ENCODE measurements around the gene ZDHHC14. TPM values are rescaled to one million over a fixed set of nuclear protein-coding genes. Genes with fewer than 3 reads are reported as not detected.

The ZDHHC14 gene
- total RNA-seq, 4 donors from 2014 or later: 6.5 to 10.4 (median 8.0) TPM

DNA sequence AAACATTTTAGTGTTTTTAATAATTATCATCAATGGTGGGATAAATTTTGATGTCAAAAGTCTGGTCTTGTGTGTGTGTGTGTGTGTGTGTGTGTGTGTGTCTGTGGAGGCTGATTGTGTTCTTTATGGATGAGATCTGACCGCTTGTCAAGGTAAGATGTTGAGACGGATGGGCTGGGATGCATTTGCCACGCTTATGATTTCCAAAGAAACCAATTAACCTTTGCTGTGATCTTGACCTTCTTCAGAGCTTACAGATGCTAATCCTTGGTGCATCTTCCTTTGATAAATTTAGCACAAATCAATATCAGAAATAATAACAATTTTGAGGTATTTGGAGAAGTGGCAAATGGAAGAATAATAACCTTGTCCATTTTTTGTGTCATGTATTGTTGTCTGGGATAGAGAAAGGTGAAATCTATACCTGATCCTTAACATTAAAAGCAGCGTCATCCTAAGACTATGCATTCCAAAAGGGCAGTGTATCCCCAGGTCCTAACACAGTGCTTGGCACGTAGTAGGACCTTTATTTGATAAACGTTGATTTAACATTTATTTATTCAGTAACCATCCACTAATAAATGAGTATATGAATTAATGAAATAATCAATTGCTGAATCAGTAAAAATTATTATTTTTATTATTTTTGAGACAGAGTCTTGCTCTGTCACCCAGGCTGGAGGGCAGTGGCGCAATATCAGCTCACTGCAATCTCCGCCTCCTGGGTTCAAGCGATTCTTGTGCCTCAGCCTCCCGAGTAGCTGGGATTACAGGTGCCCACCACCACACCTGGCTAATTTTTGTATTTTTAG lies 70.1 kb downstream of the ZDHHC14 start:
- TF ChIP-seq, protein P1, sequence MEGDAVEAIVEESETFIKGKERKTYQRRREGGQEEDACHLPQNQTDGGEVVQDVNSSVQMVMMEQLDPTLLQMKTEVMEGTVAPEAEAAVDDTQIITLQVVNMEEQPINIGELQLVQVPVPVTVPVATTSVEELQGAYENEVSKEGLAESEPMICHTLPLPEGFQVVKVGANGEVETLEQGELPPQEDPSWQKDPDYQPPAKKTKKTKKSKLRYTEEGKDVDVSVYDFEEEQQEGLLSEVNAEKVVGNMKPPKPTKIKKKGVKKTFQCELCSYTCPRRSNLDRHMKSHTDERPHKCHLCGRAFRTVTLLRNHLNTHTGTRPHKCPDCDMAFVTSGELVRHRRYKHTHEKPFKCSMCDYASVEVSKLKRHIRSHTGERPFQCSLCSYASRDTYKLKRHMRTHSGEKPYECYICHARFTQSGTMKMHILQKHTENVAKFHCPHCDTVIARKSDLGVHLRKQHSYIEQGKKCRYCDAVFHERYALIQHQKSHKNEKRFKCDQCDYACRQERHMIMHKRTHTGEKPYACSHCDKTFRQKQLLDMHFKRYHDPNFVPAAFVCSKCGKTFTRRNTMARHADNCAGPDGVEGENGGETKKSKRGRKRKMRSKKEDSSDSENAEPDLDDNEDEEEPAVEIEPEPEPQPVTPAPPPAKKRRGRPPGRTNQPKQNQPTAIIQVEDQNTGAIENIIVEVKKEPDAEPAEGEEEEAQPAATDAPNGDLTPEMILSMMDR (IDR thresholded peaks at IDR 0.05; ENCODE audit: low read depth): no peak

DNA sequence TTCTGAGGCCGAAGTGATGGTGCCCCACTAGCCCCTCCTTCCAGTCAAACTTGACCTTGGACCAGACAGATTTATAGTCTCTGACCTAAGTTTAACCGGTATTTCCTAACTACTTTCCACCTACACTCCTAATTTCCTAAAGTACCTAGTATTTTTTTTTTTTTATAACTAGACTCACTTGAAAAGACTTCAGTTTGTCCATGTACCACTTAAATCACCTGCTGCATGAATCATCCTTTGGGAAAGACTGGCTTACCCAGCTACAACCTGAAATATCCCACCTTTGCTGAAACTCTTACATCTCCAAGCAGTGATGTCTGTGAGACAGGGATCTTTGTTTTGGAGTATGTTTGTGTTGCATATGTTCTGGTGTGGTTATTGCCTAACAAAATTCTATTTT lies 71.1 kb downstream of the ZDHHC14 start:
- TF ChIP-seq, protein P1 (IDR thresholded peaks at IDR 0.05; ENCODE audit: low read depth): no peak

DNA sequence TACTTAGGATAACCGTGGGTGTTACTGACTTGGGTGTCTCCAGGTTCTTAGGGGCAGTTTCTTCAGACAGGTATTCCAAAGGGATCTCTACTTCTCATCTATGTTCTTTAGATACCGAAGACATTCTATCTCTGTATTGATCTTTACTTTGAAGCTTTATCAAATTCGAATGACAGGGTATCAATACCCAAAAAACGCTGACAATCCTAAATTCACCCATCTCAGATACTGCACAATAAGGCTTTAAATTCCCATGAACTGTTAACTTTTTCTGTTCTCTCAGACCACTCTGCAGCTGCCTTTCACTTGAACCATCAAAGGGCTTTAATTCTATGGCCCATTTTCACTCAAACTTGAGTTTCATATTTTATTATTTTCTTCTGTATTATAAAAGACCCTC lies 72.1 kb downstream of the ZDHHC14 start:
- TF ChIP-seq, protein P1 (IDR thresholded peaks at IDR 0.05; ENCODE audit: low read depth): no peak

DNA sequence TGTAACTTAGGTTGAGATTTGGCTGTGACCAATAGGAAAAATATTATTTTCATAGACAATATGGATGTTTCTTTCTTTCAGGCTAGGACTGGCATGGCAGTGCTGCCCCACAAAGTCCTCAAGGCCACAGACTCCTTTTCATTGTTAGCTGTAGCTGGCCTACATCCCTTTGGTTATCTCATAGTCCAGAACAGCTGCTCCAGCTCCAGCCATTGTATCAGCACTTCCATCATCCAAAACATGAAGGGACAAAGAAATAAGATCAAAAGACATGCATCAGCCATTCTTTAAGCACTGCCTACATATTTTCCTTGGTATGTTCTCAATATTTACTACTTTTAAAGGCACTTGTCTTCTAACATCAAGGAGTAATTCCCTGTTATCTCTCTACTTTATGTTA lies 73.0 kb downstream of the ZDHHC14 start:
- TF ChIP-seq, protein P1 (IDR thresholded peaks at IDR 0.05; ENCODE audit: low read depth): no peak

DNA sequence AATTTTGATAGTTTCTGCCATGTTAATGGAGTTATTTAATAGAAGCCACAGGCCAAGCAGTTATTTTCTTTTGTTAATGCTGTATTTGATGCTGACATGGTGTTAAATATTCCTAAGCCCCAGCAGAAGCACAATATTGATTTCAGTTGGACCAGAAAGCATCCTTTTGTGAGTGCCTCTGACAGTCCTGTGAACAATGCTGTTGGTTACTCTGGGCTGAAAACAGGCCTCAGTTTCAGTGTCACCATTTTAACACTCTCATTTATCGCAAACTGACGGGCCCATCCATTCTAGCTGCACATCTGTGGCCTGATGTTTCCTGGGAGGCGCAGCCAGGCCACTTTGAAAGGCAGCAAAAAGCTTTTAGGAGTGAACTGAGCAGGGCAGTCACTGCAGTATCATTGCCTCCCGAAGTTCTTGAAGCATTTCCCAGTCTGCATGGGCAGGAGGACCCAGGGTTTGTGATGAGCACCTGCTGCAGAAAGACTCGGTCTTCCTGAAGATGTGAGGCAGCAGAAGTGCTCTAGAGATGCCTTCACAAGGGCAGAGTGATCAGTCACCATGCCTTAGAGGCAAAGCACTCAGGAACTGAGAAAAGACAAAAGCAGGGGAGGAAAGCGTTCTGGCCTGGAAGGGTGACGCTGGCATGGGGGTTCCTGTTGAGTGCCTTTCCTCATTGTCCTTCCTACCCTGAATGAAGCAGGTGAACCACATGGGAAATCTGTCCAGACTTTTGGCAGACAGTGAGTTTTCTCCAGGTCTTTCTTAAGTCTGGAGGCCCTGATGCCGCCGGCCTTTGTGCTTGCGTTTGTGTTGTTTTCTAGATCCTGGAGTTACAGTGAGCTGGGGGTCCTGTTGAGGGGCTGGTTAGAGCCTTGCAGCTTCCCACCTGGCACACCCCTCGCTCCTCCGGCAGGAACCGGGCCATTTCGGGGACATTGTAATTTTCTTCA lies 74.0 kb downstream of the ZDHHC14 start:
- TF ChIP-seq, protein P1 (IDR thresholded peaks at IDR 0.05; ENCODE audit: low read depth): no peak

DNA sequence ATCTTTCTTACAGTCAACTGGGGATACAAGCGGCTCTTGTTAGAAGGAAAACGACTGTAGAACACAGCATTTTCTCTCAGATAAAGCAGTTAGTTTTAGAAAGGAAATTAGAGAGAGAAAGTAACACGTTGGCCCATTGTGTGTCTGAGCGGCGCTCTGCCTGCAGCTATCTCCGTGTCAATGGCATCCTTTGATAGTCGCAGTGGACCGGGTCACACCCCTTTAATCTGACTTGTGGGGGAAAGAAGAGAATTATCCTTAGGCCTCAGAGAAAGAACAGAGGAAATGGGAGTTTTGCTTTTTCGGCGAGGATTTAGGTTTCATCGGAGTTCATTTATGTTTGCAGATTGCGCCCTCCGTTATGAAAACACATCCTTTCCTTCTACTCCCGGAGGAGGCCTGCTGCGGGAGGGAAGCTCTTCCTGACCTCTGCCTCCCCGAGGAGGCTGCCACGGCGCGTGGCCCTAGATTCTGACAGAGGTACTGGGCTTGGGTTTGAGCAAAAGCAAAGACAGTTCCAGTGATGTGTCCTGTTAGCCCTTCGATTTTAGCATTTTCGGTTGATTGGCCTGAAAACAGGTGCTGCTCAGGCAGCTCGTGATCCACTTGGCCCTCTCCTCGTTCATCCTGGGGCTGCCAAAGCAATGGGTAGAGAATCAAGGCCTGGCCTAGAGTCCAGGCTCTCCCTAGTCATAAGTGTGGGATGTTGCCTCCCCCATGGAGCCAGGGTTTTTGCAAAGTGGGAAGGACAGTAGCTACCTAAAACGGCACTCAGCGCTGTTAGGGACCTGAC lies 74.9 kb downstream of the ZDHHC14 start:
- TF ChIP-seq, protein P1 (IDR thresholded peaks at IDR 0.05; ENCODE audit: low read depth): no peak
